Measurements from ENCODE around the gene PDGFD. TPM values are rescaled to one million over a fixed set of nuclear protein-coding genes. Genes with fewer than 3 reads are reported as not detected.

Gene PDGFD
- total RNA-seq, 1 experiment from 2014 or later = 1.7 TPM

DNA sequence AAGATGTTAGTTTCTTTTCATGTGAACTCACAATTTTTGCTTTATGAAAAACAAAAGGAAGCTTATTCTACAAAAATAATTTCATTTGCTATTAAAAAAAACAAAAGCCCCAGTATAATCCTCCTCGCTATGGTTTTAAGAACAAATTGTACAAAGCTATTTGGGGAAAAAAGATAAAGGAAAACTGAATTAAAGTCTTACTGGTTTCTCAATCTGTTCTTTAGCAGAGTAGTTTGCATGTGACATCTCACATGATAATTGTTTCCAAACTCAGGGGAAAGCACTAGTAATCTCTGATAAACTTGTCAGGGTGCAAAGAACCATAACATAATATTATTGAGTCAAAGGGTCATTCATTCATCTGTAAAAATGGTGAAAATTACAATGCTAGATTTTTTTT is 130.4 kb downstream of the PDGFD start:
- Histone ChIP-seq H3K79me1 (ENCODE audit: insufficient read depth, low read depth, low read length, poor library complexity, severe bottlenecking) (no peaks in the 10 kb centered on the region), H3K27me3 (ENCODE audit: insufficient read depth, low read length) (no peaks in the 10 kb centered on the region), H3K4ac (ENCODE audit: low read depth, low read length) (no peak overlapping the region), H3K56ac (ENCODE audit: insufficient read length, low read depth, low read length) (no peak overlapping the region), H3K4me2 (ENCODE audit: insufficient read depth, insufficient read length, low read length) (no peak overlapping the region), H2AK5ac (ENCODE audit: insufficient read length, low read length) (no peak overlapping the region), H3K23ac (ENCODE audit: insufficient read length, low read depth, low read length) (no peak overlapping the region), H3K23me2 (ENCODE audit: insufficient read length, low read depth, low read length, poor library complexity, severe bottlenecking) (no peaks in the 10 kb centered on the region), H3K14ac (ENCODE audit: insufficient read depth, low read length) (no peak overlapping the region), H3K79me2 (ENCODE audit: insufficient read depth, low read length) (no peaks in the 10 kb centered on the region), H3K9ac (ENCODE audit: extremely low read depth, insufficient read length, low read length) (no peak overlapping the region), H3K27ac (ENCODE audit: insufficient read length, low read depth, low read length) (no peak overlapping the region), H2AFZ (ENCODE audit: low read length) (no peak overlapping the region), H2BK5ac (ENCODE audit: insufficient read length, low read length) (no peak overlapping the region), H4K5ac (ENCODE audit: insufficient read length, low read depth, low read length) (no peak overlapping the region), H2BK15ac (ENCODE audit: low read depth, low read length) (no peak overlapping the region), H3T11ph (ENCODE audit: low read length) (no peak overlapping the region), H4K20me1 (ENCODE audit: control insufficient read depth, insufficient read depth, insufficient read length) (no peaks in the 10 kb centered on the region), H3K4me1 (ENCODE audit: insufficient read depth, low read length) (no peaks in the 10 kb centered on the region), H2BK20ac (ENCODE audit: low read depth, low read length, poor library complexity, severe bottlenecking) (no peak overlapping the region), H2BK12ac (ENCODE audit: insufficient read length, low read depth, low read length) (no peak overlapping the region), H4K8ac (replicated peaks; ENCODE audit: insufficient read length, low read depth, low read length) (no peak overlapping the region), H4K91ac (ENCODE audit: insufficient read length, low read depth, low read length) (no peak overlapping the region), H3K9me3 (ENCODE audit: control insufficient read depth, low read depth, low read length) (no peaks in the 10 kb centered on the region), H2BK120ac (ENCODE audit: low read depth, low read length, poor library complexity, severe bottlenecking) (no peak overlapping the region), H3K18ac (ENCODE audit: insufficient read length, low read depth, low read length) (no peak overlapping the region)
- WGBS (ENCODE audit: extremely low coverage, insufficient read length, low lambda C conversion rate) = no CpG with 5 or more reads among the region's 1 CpG
- Mint-ChIP-seq H3K36me3 (ENCODE audit: insufficient read depth in 1 of 3, low read depth in 3 of 3) (no peaks in the 10 kb centered on the region), H3K9me3 (peaks cover 0 to 3% of the 10 kb centered on the region in 2 experiments; a peak in 1 of 5 replicates), H3K27ac (no peak overlapping the region), H3K4me3 (no peak overlapping the region), H3K4me1 (no peaks in the 10 kb centered on the region), H3K27me3 (ENCODE audit: low read depth) (no peaks in the 10 kb centered on the region)
- TF ChIP-seq, protein P1, sequence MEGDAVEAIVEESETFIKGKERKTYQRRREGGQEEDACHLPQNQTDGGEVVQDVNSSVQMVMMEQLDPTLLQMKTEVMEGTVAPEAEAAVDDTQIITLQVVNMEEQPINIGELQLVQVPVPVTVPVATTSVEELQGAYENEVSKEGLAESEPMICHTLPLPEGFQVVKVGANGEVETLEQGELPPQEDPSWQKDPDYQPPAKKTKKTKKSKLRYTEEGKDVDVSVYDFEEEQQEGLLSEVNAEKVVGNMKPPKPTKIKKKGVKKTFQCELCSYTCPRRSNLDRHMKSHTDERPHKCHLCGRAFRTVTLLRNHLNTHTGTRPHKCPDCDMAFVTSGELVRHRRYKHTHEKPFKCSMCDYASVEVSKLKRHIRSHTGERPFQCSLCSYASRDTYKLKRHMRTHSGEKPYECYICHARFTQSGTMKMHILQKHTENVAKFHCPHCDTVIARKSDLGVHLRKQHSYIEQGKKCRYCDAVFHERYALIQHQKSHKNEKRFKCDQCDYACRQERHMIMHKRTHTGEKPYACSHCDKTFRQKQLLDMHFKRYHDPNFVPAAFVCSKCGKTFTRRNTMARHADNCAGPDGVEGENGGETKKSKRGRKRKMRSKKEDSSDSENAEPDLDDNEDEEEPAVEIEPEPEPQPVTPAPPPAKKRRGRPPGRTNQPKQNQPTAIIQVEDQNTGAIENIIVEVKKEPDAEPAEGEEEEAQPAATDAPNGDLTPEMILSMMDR (conservative IDR thresholded peaks at IDR 0.05) = no peak
- no peak for DNase-seq
